OCI-LY7 (cell line): ENCODE results near the gene SMPD2. TPM values are rescaled to one million over a fixed set of nuclear protein-coding genes. Genes with fewer than 3 reads are reported as not detected.
A peak's percentile ranks its signal among the peaks of the same experiment; 100 is the strongest.

ENCODE experiments used
- BruUV-seq: library from RNA; stranded (reverse); fragments of 400-500 nt; replicated peaks from 2 replicates; lab custom pipeline; 2021; lab: Mats Ljungman, UMichigan
- CTCF ChIA-PET: fragments of 300-600 bp; sonication (Branson Sonifier 250); formaldehyde crosslinking; loops from one replicate; lab custom pipeline; 2022; ENCODE audit warnings: antibody characterized with exemption; ENCODE audit not compliant: unreplicated experiment; lab: Charles Lee
- POLR2A ChIA-PET: fragments of 300-600 bp; sonication (Branson Sonifier 250); formaldehyde crosslinking; loops from one replicate; lab custom pipeline; 2022; ENCODE audit warnings: antibody characterized with exemption; lab: Charles Lee
- DNase-seq: peaks from one replicate; pipeline ENCODE4 v3.0.0-alpha.2; 2015; ENCODE audit warnings: low spot score
- H2AFZ ChIP-seq: fragments of 200-600 bp; sonication (generic), shearing (Covaris generic); 2 replicates; pipeline ENCODE4 v1.6.1; 2014; ENCODE audit warnings: mild to moderate bottlenecking, antibody characterized with exemption, low read length, moderate library complexity
- H3K27ac ChIP-seq: fragments of 200-600 bp; sonication (generic); 2 replicates; pipeline ENCODE4 v1.5.1; 2014; ENCODE audit warnings: mixed run types, low read depth, mild to moderate bottlenecking, moderate library complexity, low read length, inconsistent platforms; ENCODE audit not compliant: poor library complexity, severe bottlenecking
- H3K36me3 ChIP-seq: fragments of 200-600 bp; sonication (generic); 2 replicates; pipeline ENCODE4 v1.6.1; 2014; ENCODE audit warnings: mild to moderate bottlenecking, antibody characterized with exemption, low read length, moderate library complexity, mixed read lengths; ENCODE audit not compliant: insufficient read depth
- H3K4me1 ChIP-seq: fragments of 200-600 bp; sonication (generic); 2 replicates; pipeline ENCODE4 v1.5.1; 2014; ENCODE audit warnings: mild to moderate bottlenecking, low read length; ENCODE audit not compliant: insufficient read depth, poor library complexity, severe bottlenecking
- H3K4me2 ChIP-seq: fragments of 200-600 bp; sonication (generic); 2 replicates; pipeline ENCODE4 v1.6.1; 2014; ENCODE audit warnings: mild to moderate bottlenecking, low read length
- H3K4me3 ChIP-seq: fragments of 200-600 bp; sonication (generic); 2 replicates; pipeline ENCODE4 v1.5.1; 2014; ENCODE audit warnings: mild to moderate bottlenecking, low read depth, low read length; ENCODE audit not compliant: poor library complexity, severe bottlenecking
- H3K79me2 ChIP-seq: fragments of 200-600 bp; sonication (generic); 2 replicates; pipeline ENCODE4 v1.6.1; 2016; ENCODE audit warnings: low read depth, mild to moderate bottlenecking, low read length, moderate library complexity, mixed read lengths; ENCODE audit not compliant: insufficient read depth
- H3K9me2 ChIP-seq: fragments of 200-600 bp; sonication (generic); 2 replicates; pipeline ENCODE4 v1.6.1; 2016; ENCODE audit warnings: mild to moderate bottlenecking, low read length, mixed read lengths; ENCODE audit not compliant: insufficient read depth
- H3K9me3 ChIP-seq: fragments of 200-600 bp; sonication (generic); 2 replicates; pipeline ENCODE4 v1.6.1; 2014; ENCODE audit warnings: mild to moderate bottlenecking, mixed run types, low read length, mixed read lengths
- H4K20me1 ChIP-seq: fragments of 200-600 bp; sonication (generic); 2 replicates; pipeline ENCODE4 v1.6.1; 2014; ENCODE audit warnings: mild to moderate bottlenecking, antibody characterized with exemption, low read length, moderate library complexity, mixed read lengths; ENCODE audit not compliant: insufficient read depth
- CTCF ChIP-seq: fragments of 200-600 bp; sonication (generic); conservative IDR thresholded peaks from 2 replicates; pipeline ENCODE4 v1.5.1; 2014; ENCODE audit warnings: mild to moderate bottlenecking, antibody characterized with exemption, low read length, moderate library complexity, mixed read lengths
- EZH2phosphoT487 ChIP-seq: fragments of 200-600 bp; sonication (generic); IDR thresholded peaks from 2 replicates; pipeline ENCODE4 v1.6.1; 2018; ENCODE audit warnings: low read depth, borderline replicate concordance, mild to moderate bottlenecking, mixed run types, antibody characterized with exemption, low read length, moderate library complexity, mixed read lengths
- intact Hi-C: fragments of 100-400 bp; cut with micrococcal nuclease; formaldehyde crosslinking; loops from one replicate; pipeline ENCODE4 v1.10.0; 2022; ENCODE audit not compliant: unreplicated experiment
- total RNA-seq, 2 experiments: library from RNA; depleted of rRNA in 1 of 2; stranded (reverse); fragments of >200 nt in 1 of 2; shearing (Covaris generic) in 1 of 2; gene quantifications; 2 replicates each; pipeline ENCODE4 v1.2.3, GENCODE V29; 2014 to 2022

SMPD2 gene
- total RNA-seq, 2 experiments from 2014 or later: 15.9 to 24.4 TPM

- Histone ChIP-seq H3K27ac (no peak overlapping the region), H3K79me2 (peaks cover 42% of the 10 kb centered on the region), H3K4me2 (peak overlapping the region; percentile 66), H3K9me3 (no peaks in the 10 kb centered on the region), H3K36me3 (peaks cover 33% of the 10 kb centered on the region), H3K4me1 (peaks cover 43% of the 10 kb centered on the region), H3K4me3 (peak overlapping the region; percentile 64), H3K9me2 (no peaks in the 10 kb centered on the region), H4K20me1 (peaks cover 23% of the 10 kb centered on the region), H2AFZ (peak overlapping the region; percentile 75)
- ChIA-PET POLR2A (interaction anchor here (1.0 to 2.3 kb wide), 2 partner anchors 28 to 29 kb away, joined by 3 to 11 read pairs; partner anchors contain the start of gene MICAL1), CTCF (interaction anchor here (0.6 kb wide), 1 partner anchor 33 kb away, joined by 3 read pairs; no protein-coding TSS in a partner anchor)
- no TSS peak for BruUV-seq
- intact Hi-C loops: loop anchor here (1.0 to 2.0 kb wide), 2 partner anchors 43 to 101 kb away; partner anchors contain the start of genes CD164, PPIL6 and SMPD2
- no peak for DNase-seq
- TF ChIP-seq EZH2phosphoT487 (no peak), CTCF (no peak)
Observed at GRCh38 chr6:109483735-109484057, 43.2 kb downstream of the SMPD2 start.

DNA sequence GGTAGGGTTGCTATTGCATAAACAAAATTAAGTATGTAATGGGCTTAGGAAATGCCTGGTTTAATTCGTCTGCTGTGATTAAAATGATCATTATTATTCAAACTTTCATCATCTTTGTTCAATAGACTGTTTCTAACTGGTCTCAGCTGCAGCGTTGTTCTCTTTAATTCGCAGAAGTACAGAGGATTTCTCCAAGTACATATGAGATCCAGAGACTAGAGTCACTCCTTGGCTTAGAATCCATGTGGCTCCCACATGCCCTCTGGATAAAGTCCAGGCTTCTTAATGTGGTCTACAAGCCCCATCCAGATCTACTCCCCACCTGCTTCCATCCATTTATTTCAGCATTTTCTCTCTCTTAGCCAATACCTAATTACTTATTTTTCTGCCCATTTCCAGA lies 43.6 kb downstream of the SMPD2 start:
- no peaks in the 10 kb centered on the region for H3K9me2 ChIP-seq
- peak overlapping the region; percentile 75 for H2AFZ ChIP-seq
- no peak for DNase-seq
- CTCF ChIA-PET: interaction anchor here (0.6 kb wide), 1 partner anchor 34 kb away, joined by 3 read pairs; no protein-coding TSS in a partner anchor
- intact Hi-C loops: no loop called here
- no peaks in the 10 kb centered on the region for H3K9me3 ChIP-seq
- BruUV-seq: no TSS peak
- H3K36me3 ChIP-seq: peaks cover 29% of the 10 kb centered on the region
- TF ChIP-seq CTCF (no peak), EZH2phosphoT487 (no peak)
- peaks cover 39% of the 10 kb centered on the region for H3K4me1 ChIP-seq
- peak overlapping the region; percentile 66 for H3K4me2 ChIP-seq
- H3K4me3 ChIP-seq: peak overlapping the region; percentile 64
- POLR2A ChIA-PET: interaction anchor here (0.6 to 2.3 kb wide), 3 partner anchors 28 to 380 kb away, joined by 3 to 11 read pairs (median 3); partner anchors contain the start of gene MICAL1
- peaks cover 38% of the 10 kb centered on the region for H3K79me2 ChIP-seq
- peaks cover 19% of the 10 kb centered on the region for H4K20me1 ChIP-seq
- no peak overlapping the region for H3K27ac ChIP-seq

DNA sequence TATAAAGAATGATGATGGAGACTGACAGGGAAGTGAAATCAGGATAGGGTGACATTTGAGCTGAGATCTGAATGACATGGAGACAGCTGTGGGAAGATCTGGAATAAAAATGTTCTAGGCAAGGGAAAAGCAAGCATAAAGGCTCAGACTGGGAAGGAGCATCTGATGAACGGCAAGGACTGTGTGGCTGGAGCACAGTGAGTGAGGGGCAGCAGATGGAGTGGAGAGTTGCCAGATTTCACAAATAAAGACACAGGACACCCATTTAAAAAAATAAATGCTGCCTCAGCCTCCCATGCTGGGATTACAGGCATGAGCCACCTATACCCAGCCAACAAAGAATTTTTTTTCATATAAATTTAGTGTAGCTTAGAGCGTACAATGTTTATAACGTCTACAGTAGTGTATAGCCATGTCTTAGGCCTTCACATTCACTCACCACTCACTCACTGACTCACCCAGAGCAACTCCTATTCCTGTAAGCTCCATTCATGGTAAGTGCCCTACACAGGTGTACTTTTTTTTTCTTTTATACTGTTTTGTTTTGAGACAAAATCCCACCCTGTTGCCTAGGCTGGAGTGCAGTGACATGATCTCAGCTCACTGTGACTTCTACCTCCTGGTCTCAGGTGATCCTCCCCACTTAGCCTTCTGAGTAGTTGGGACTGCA lies 44.9 kb downstream of the SMPD2 start:
- no peak for DNase-seq
- H3K36me3 ChIP-seq: peaks cover 19% of the 10 kb centered on the region
- no peak overlapping the region for H2AFZ ChIP-seq
- H3K4me2 ChIP-seq: no peak overlapping the region
- CTCF ChIA-PET: no interaction called here
- H3K79me2 ChIP-seq: peaks cover 25% of the 10 kb centered on the region
- peaks cover 29% of the 10 kb centered on the region for H3K4me1 ChIP-seq
- peaks cover 12% of the 10 kb centered on the region; the same call in 1 of the 2 replicates for H4K20me1 ChIP-seq
- no peak for TF ChIP-seq EZH2phosphoT487
- TF ChIP-seq CTCF: no peak
- intact Hi-C loops: no loop called here
- H3K27ac ChIP-seq: no peak overlapping the region
- H3K4me3 ChIP-seq: no peak overlapping the region
- POLR2A ChIA-PET: interaction anchor here (0.6 to 1.1 kb wide), 2 partner anchors 10 to 624 kb away, joined by 3 read pairs; no protein-coding TSS in a partner anchor
- H3K9me2 ChIP-seq: no peaks in the 10 kb centered on the region
- no peaks in the 10 kb centered on the region for H3K9me3 ChIP-seq
- no TSS peak for BruUV-seq
